Stimulated activated CD4-positive, alpha-beta T cell treated with anti-CD3 and anti-CD28 coated beads, Interleukin-15, amount 100 ng/mL, for 1 hour (primary cell): ENCODE results near the gene MORC1.
"Not testable (repeated sequence)": the region's sequence is repeated elsewhere in the genome, so short reads cannot be mapped to it uniquely, and the experiment has no call there.

ENCODE experiments used
- DNase-seq, 2 donors: peaks; one replicate each; pipeline ENCODE4 v3.0.0-alpha.2; 2020; ENCODE audit warnings: low read depth in 1 of 2, low spot score in 1 of 2

Gene MORC1, protein sequence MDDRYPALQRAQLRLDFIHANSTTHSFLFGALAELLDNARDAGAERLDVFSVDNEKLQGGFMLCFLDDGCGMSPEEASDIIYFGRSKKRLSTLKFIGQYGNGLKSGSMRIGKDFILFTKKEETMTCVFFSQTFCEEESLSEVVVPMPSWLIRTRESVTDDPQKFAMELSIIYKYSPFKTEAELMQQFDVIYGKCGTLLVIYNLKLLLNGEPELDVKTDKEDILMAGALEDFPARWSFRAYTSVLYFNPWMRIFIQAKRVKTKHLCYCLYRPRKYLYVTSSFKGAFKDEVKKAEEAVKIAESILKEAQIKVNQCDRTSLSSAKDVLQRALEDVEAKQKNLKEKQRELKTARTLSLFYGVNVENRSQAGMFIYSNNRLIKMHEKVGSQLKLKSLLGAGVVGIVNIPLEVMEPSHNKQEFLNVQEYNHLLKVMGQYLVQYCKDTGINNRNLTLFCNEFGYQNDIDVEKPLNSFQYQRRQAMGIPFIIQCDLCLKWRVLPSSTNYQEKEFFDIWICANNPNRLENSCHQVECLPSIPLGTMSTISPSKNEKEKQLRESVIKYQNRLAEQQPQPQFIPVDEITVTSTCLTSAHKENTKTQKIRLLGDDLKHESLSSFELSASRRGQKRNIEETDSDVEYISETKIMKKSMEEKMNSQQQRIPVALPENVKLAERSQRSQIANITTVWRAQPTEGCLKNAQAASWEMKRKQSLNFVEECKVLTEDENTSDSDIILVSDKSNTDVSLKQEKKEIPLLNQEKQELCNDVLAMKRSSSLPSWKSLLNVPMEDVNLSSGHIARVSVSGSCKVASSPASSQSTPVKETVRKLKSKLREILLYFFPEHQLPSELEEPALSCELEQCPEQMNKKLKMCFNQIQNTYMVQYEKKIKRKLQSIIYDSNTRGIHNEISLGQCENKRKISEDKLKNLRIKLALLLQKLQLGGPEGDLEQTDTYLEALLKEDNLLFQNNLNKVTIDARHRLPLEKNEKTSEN

GRCh38 chr3:109117939-109118338, at the start of gene MORC1:
MORC1 (minus strand) TSS chr3:109118134; CDS start chr3:109118059, 75 bp downstream.
- no peak for DNase-seq

DNA sequence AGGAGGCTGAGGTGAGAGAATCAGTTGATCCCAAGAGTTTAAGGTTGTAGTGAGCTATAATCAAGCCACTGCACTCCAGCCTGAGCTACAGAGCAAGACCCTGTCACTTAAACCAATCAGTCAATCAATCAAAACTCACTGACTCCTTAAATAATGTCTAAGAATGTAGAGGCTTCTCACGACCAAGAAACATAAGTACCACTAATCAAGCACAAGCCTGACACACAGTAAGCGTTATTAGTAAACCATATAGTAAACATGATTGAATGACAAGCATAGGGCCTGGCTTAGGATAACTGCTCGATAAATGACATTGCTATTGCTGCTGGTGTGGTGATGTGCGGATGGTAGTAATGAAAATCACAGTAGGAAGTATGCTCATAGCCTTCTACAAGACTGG, 48.0 kb upstream of the MORC1 start:
- no peak for DNase-seq

GRCh38 chr3:109161487-109162123, 43.7 kb upstream of the MORC1 start:
- DNase-seq, result no peak

DNA sequence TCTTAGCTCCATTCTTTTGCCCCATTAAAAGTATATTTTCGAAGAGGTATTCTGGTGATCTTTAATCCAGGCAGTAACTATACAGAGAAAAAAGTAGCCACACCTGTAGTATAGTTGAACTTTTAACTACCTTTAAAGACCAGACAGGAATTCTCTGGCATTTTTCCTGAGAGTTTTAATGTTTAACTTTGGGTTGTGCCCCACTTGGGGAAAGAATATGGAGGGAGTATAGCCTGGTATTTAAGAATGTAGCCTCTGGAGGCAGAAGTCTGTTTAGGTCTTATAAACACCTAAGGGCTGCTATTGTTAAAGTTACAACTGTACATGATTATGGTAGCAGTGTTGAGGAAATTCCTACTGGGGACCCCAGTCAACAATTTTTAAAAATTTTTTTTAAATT, 37.9 kb upstream of the MORC1 start:
- no peak for DNase-seq

- no peak for DNase-seq
Measured at GRCh38 chr3:109154979-109155378, 37.0 kb upstream of the MORC1 start.

DNA sequence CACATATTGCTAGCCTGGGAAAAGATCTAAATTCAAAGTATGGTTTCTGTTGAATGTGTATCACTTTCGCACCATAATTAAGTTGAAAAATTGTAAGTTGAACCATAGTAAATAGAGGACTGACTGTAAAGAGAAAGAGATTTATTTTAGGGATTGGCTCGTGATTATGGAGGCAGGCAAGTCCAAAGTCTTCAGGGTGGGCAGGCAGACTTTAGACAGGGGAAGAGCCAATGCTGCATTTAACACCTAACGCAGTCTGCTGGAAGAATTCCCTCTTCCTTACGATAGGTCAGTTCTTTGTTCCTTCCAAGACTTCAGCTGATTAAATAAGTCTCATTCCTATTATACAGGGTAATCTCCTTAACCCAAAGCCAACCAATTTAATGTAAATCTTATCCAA, 34.4 kb upstream of the MORC1 start:
- no peak for DNase-seq

- no peak for DNase-seq
Measured at GRCh38 chr3:109149078-109149477, 31.1 kb upstream of the MORC1 start.

DNA sequence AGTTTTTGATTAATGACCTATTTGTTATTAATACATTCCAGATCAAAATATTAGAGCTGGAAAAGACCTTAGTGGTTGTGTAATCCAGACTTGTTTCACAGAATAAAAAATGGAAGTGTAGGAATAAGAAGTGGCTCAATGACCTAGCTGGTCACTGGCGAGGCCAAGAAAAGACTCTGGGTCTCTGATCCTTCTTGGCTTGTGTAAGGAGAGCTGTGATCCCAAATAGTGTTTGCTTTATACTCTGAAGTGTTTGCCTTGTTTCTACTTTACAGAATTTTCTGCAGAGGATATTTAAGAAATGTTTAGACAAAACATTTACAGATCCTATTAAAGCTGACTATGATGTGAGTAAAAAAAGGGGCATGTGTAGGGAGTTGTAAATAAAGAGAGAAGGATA, 25.7 kb upstream of the MORC1 start:
- DNase-seq, result no peak

GRCh38 chr3:109140318-109140717, 22.4 kb upstream of the MORC1 start:
- no peak for DNase-seq

DNA sequence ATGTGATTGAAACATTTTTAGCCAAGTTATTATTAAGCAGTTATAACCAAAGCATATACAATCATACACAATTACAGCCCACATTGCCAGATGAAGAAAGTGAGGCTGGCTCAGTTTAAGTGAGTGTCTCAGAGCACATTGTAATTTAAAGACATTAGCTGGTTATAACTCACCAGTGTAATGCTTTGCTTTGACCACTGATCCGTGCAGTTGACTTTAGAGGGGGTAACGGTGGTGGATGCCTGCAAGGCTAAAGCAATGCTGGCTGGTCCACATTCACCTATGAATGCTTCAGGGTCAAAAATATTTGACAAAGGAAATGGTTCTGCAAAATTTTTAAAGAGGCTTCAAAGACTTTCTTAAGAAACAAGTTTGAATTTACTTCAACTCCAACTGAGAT, 19.8 kb upstream of the MORC1 start:
- no peak for DNase-seq

- DNase-seq, result no peak
Measured at GRCh38 chr3:109136523-109136922, 18.6 kb upstream of the MORC1 start, which contains the start of gene C3orf85. C3orf85 (plus strand) TSS chr3:109136719; CDS start chr3:109136848, 129 bp downstream.

DNA sequence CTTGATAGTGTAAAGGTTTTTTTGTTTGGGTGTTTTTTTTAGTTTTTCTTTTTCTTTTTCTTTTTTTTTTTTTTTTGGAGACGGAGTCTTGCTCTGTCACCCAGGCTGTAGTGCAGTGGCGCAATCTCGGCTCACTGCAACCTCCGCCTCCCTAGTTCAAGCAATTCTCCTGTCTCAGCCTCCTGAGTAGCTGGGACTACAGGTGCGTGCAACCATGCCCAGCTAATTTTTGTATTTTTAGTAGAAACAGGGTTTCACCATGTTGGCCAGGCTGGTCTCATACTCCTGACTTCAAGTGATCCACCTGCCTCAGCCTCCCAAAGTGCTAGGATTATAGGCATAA, 15.5 kb upstream of the MORC1 start:
- not testable (repeated sequence) for DNase-seq

DNA sequence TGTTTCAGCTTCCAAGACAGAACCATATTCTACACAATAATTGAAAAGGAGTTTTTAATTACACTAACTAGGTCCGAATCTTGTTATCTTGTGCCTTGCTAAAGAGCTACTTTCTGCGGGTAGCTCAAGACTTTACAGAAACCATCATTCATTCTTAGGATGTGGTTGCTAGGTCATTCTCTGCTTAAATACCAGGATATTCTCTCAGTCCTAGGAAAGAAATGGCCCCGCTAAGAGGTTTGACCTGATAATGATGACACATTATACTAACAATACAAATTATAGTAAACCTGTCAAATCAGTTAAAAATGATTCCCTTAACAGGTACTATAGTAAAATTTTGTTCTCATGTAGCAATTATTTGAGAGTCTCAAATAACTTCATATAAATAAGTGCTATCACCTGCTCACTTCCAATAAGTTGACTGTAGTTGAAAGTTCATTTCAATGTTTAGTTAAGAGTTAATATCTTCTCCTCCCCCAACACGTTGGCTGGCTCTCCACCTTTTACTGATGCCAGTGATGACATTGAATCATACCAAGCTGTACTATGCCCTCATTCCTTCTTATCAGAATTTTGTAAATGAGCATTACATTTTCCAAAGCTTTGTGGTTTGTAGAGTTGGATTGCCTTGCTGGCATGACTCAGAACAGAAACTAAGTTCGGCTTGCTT, 15.0 kb upstream of the MORC1 start:
- DNase-seq, result no peak

- no peak for DNase-seq
Measured at GRCh38 chr3:109131276-109131675, 13.3 kb upstream of the MORC1 start.

DNA sequence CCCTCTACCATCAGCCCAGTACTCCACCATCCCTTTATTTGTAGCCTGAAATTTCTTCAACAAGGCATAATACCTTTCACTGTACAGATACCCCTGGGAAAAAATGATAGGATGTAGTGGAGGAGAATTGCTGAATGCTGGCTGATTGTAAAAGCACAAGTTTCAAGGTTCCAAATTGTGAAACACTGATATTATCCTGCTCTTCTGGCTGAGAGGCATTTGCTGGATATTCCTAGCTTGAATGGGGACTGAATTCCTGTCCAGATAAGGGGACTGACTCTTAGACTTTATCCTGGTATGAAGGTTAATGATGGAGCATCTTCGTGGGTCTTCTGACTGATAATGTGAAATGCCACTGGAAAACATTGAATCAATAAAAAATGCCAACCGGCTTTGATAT, 9.6 kb upstream of the MORC1 start:
- no peak for DNase-seq

GRCh38 chr3:109125902-109126301, 8.0 kb upstream of the MORC1 start:
- DNase-seq, result no peak

GRCh38 chr3:109122690-109123089, 4.8 kb upstream of the MORC1 start:
- DNase-seq, result no peak

GRCh38 chr3:109118584-109118983, 650 bp upstream of the MORC1 start:
- no peak for DNase-seq

DNA sequence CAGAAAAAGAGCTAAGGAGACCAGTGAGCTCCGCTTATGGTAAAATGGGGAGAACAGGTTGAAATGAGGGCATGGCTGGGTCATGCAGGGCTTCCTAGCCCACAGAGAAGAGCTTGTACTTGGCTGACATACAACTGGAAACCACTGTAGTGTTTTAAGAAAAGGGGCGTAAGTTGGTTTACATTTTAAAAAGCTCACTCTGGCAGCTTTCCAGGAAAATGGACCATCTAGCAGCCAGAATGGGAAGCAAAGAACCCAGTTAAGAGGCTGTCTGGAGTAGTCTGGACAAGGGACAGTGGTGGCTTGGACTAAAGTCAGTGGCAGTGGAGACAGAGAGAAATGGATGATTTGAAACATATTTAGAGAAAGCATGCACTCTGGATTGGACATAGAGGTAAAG, 1.9 kb downstream of the MORC1 start:
- DNase-seq, result no peak

DNA sequence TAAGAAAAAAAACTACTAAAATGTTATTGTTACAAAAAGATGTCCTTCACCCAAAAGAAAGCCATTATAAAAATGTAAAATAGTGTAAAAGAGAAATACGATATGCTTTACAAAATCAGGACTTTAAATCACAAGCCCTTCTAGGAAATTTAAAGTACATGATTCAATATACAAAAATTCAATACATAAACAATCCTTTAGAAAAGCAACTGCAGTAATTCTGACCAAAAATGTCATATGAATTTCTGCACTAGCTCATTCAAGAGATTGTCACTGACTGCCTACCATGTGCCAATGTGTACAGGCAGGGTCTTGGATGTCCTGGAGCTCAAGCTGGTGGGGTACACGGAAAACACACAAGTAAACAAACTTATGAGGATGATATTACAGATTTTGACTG, 2.5 kb downstream of the MORC1 start:
- no peak for DNase-seq

DNA sequence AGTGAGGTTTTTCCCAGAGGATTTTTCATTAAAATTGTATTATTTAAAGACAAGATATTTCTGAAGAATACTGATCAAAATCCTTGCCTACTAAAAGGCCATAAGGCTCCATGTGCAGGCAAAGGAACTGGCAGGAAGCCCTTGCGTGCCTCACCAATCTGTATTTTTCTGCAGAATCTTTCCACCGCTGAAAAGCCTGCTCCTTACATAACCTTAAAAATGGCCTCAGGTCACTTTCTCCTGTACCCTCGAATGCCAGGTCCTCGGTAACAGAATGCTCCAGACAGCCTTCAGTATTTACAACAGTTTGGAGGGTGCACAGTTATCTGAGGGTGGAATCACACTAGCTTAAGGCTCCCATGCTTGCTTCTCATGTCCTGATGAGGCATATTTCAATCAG, 3.2 kb downstream of the MORC1 start:
- no peak for DNase-seq
